H1 (cell line): ENCODE measurements around the gene KRT9. TPM values are rescaled to one million over a fixed set of nuclear protein-coding genes. Genes with fewer than 3 reads are reported as not detected.

Experiments used
- CTCF ChIA-PET: fragments of 300-600 bp; sonication (Branson Sonifier 250); formaldehyde crosslinking; loops from one replicate; lab custom pipeline; 2021; ENCODE audit not compliant: partially characterized antibody; lab: Charles Lee
- POLR2A ChIA-PET: fragments of 300-600 bp; sonication (Branson Sonifier 250); formaldehyde crosslinking; loops from one replicate; lab custom pipeline; 2021; ENCODE audit warnings: inconsistent platforms; ENCODE audit not compliant: partially characterized antibody; lab: Charles Lee
- DNase-seq, 2 experiments: peaks; one replicate each; pipeline versions ENCODE4 v3.0.0 to v3.0.0-alpha.2; 2010 to 2022; ENCODE audit warnings: low spot score in 2 of 2, low read depth in 1 of 2, mixed read lengths in 1 of 2
- FAIRE-seq: peaks from 2 replicates; lab custom pipeline; 2011; peaks lifted over from hg19 to GRCh38; lab: Jason Lieb, UNC
- H2AFZ ChIP-seq: 2 replicates; pipeline ENCODE4 v1.8.1; 2012; ENCODE audit warnings: low read length, inconsistent platforms
- H2AK5ac ChIP-seq: 2 replicates; pipeline ENCODE4 v1.6.1; 2013; ENCODE audit warnings: low read depth, low read length
- H2BK120ac ChIP-seq: replicated peaks from 2 replicates; pipeline ENCODE3; 2013; ENCODE audit warnings: low read depth, low read length, inconsistent platforms
- H2BK12ac ChIP-seq: 2 replicates; pipeline ENCODE4 v1.6.1; 2013; ENCODE audit warnings: low read depth, low read length
- H2BK15ac ChIP-seq: 2 replicates; pipeline ENCODE4 v1.6.1; 2013; ENCODE audit warnings: low read length
- H2BK20ac ChIP-seq: 2 replicates; pipeline ENCODE4 v1.6.1; 2013; ENCODE audit warnings: low read length
- H2BK5ac ChIP-seq: 2 replicates; pipeline ENCODE4 v1.6.1; 2013; ENCODE audit warnings: low read depth, low read length
- H3K14ac ChIP-seq: 2 replicates; pipeline ENCODE4 v1.6.1; 2013; ENCODE audit warnings: inconsistent platforms; ENCODE audit not compliant: insufficient read length
- H3K18ac ChIP-seq: 2 replicates; pipeline ENCODE4 v1.6.1; 2013; ENCODE audit warnings: low read length; ENCODE audit errors: extremely low read depth
- H3K23ac ChIP-seq: 2 replicates; pipeline ENCODE4 v1.6.1; 2013; ENCODE audit warnings: inconsistent platforms; ENCODE audit not compliant: insufficient read length
- H3K23me2 ChIP-seq: 2 replicates; pipeline ENCODE4 v1.6.1; 2013; ENCODE audit warnings: low read depth, low read length
- H3K27ac ChIP-seq: 2 replicates; pipeline ENCODE4 v1.6.1; 2011; ENCODE audit warnings: low read depth, low read length, inconsistent platforms
- H3K27me3 ChIP-seq, 4 experiments: replicated peaks in 1 of 4; 1 replicate in 1 of 4; 2 replicates in 3 of 4; pipeline versions ENCODE4 v1.6.1 to v1.8.1; 2011 to 2013; ENCODE audit warnings: low read length in 3 of 4, mild to moderate bottlenecking in 3 of 4, inconsistent platforms in 2 of 4, mixed read lengths in 2 of 4, moderate library complexity in 1 of 4; ENCODE audit not compliant: control insufficient read depth in 3 of 4, insufficient read depth in 3 of 4; ENCODE audit errors: extremely low read depth in 1 of 4
- H3K36me3 ChIP-seq, 4 experiments: 2 replicates each; pipeline versions ENCODE4 v1.6.1 to v1.8.1; 2011 to 2013; ENCODE audit warnings: mild to moderate bottlenecking in 4 of 4, low read length in 3 of 4, moderate library complexity in 2 of 4, control low read depth in 1 of 4, inconsistent platforms in 1 of 4; ENCODE audit not compliant: insufficient read depth in 4 of 4, control insufficient read depth in 2 of 4
- H3K4ac ChIP-seq: replicated peaks from 2 replicates; pipeline ENCODE3; 2013; ENCODE audit warnings: low read length, low read depth, mixed read lengths, inconsistent platforms; ENCODE audit not compliant: insufficient read length
- H3K4me1 ChIP-seq, 4 experiments: replicated peaks in 1 of 4; 1 replicate in 1 of 4; 2 replicates in 3 of 4; pipeline versions ENCODE4 v1.6.1 to v1.8.1; 2011 to 2013; ENCODE audit warnings: low read length in 3 of 4, inconsistent platforms in 2 of 4, mixed read lengths in 1 of 4; ENCODE audit not compliant: insufficient read depth in 4 of 4, control insufficient read depth in 3 of 4
- H3K4me2 ChIP-seq, 2 experiments: 2 replicates each; pipeline versions ENCODE4 v1.6.1 to v1.8.1; 2011 to 2013; ENCODE audit warnings: low read depth in 2 of 2, low read length in 2 of 2, control low read depth in 1 of 2, inconsistent platforms in 1 of 2, mild to moderate bottlenecking in 1 of 2; ENCODE audit not compliant: insufficient read depth in 1 of 2
- H3K4me3 ChIP-seq, 4 experiments: fragments of 200-600, 300-600 bp in 1 of 4; sonication (generic), shearing (Covaris generic), sonication (Bioruptor Twin) in 1 of 4; 2 replicates each; pipeline versions ENCODE4 v1.5.1 to v1.8.1; 2011 to 2016; ENCODE audit warnings: low read length in 4 of 4, low read depth in 3 of 4, control low read depth in 2 of 4, inconsistent platforms in 2 of 4, mild to moderate bottlenecking in 2 of 4, mixed read lengths in 1 of 4, moderate library complexity in 1 of 4; ENCODE audit not compliant: insufficient read depth in 2 of 4; ENCODE audit errors: extremely low read depth in 1 of 4
- H3K56ac ChIP-seq: replicated peaks from 2 replicates; pipeline ENCODE3; 2013; ENCODE audit warnings: low read depth, mild to moderate bottlenecking, mixed read lengths, low read length, inconsistent platforms; ENCODE audit not compliant: insufficient read length
- H3K79me1 ChIP-seq: 2 replicates; pipeline ENCODE4 v1.6.1; 2013; ENCODE audit warnings: low read depth, low read length, control low read depth
- H3K79me2 ChIP-seq, 2 experiments: 2 replicates each; pipeline versions ENCODE4 v1.6.1 to v1.8.1; 2012 to 2013; ENCODE audit warnings: low read length in 2 of 2, mild to moderate bottlenecking in 2 of 2, inconsistent platforms in 1 of 2; ENCODE audit not compliant: insufficient read depth in 2 of 2, control insufficient read depth in 1 of 2
- H3K9ac ChIP-seq, 4 experiments: replicated peaks in 1 of 4; 1 replicate in 1 of 4; 2 replicates in 3 of 4; pipeline versions ENCODE4 v1.6.1 to v1.8.1; 2011 to 2013; ENCODE audit warnings: low read depth in 3 of 4, low read length in 3 of 4, control low read depth in 2 of 4, mild to moderate bottlenecking in 2 of 4, moderate library complexity in 2 of 4, inconsistent platforms in 1 of 4; ENCODE audit errors: extremely low read depth in 1 of 4
- H3K9me3 ChIP-seq, 2 experiments: 2 replicates each; pipeline versions ENCODE4 v1.6.1 to v1.8.1; 2012 to 2013; ENCODE audit warnings: mild to moderate bottlenecking in 2 of 2, moderate library complexity in 2 of 2, control low read depth in 1 of 2, inconsistent platforms in 1 of 2, low read depth in 1 of 2, low read length in 1 of 2, mixed read lengths in 1 of 2; ENCODE audit not compliant: insufficient read depth in 2 of 2
- H4K20me1 ChIP-seq, 2 experiments: replicated peaks in 1 of 2; 2 replicates each; pipeline versions ENCODE3 to v1.8.1; 2011 to 2013; ENCODE audit warnings: inconsistent platforms in 2 of 2, low read length in 2 of 2, mild to moderate bottlenecking in 1 of 2; ENCODE audit not compliant: insufficient read depth in 2 of 2, control insufficient read depth in 1 of 2
- H4K5ac ChIP-seq: 2 replicates; pipeline ENCODE4 v1.6.1; 2013; ENCODE audit warnings: low read length, low read depth, mixed read lengths, inconsistent platforms; ENCODE audit not compliant: insufficient read length
- H4K8ac ChIP-seq: 2 replicates; pipeline ENCODE4 v1.8.0; 2013; ENCODE audit warnings: mild to moderate bottlenecking, moderate library complexity, low read length, inconsistent platforms; ENCODE audit not compliant: insufficient read depth; ENCODE audit errors: extremely low read depth
- H4K91ac ChIP-seq: replicated peaks from 2 replicates; pipeline ENCODE3; 2013; ENCODE audit warnings: low read length, mixed read lengths, inconsistent platforms; ENCODE audit not compliant: insufficient read length
- TEAD4 ChIP-seq: IDR thresholded peaks from 2 replicates; pipeline ENCODE4 v1.6.1; 2012; ENCODE audit warnings: low read depth, low read length, inconsistent platforms, mixed read lengths
- WGBS, 2 experiments: shearing (Covaris generic) in 1 of 2; methylation state at CpG; one replicate each; pipeline versions ENCODE4 v1.1.6 to v1.1.7; 2013 to 2015; ENCODE audit warnings: low lambda C conversion rate in 2 of 2, mixed read lengths in 2 of 2, inconsistent platforms in 1 of 2, low coverage in 1 of 2, missing lambda C conversion rate in 1 of 2; ENCODE audit not compliant: insufficient replicate concordance in 2 of 2, insufficient coverage in 1 of 2, insufficient read length in 1 of 2; ENCODE audit errors: extremely low coverage in 1 of 2, missing lambda C conversion rate in 1 of 2; 5-methylcytosine and 5-hydroxymethylcytosine counted together
- polyA plus RNA-seq, 7 experiments: library from polyadenylated mRNA; depleted of rRNA in 3 of 7; stranded (reverse) in 5 of 7; unstranded in 2 of 7; fragments of >200 nt in 5 of 7; fragments of 200-250 nt in 2 of 7; gene quantifications; 1 replicate in 5 of 7; 2 replicates in 1 of 7; 4 replicates in 1 of 7; pipeline versions ENCODE4 v1.2.1 to v1.2.3, GENCODE V29; 2011 to 2013; ENCODE audit warnings: missing spikeins in 2 of 7, mixed read lengths in 2 of 7
- total RNA-seq: library from RNA; stranded (reverse); fragmentation: NEBNext Ultra II Directional; extraction: Animal tissue kit (Norgen Biotek cat#: 25700); gene quantifications from 2 replicates; pipeline ENCODE4 v1.2.1, GENCODE V29; 2021

The KRT9 gene
- total and polyA plus RNA-seq, 2 of the 8 experiments (the other 6 are each of a cell fraction or from before 2014, with no cell fraction given): not detected

DNA sequence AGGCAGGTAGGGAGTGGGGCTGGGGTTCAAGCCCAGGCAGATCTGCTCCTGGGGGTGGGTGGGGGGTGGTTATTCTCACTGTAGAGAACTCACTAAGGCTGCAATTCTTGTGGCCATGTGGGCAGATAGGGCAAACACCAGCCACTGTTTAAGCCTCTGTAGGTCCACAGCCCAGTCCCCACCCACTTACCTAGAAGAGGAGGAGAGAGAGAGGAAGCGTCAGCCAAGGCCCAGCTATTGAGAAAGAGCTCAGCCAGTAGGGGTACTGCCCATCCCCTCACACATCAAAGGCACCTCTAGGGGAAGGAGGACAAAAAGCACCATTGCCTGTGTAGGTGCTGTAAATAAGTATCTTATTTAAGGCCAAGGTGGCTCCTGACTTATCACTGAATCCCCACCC, 27.8 kb upstream of the KRT9 start:
- TF ChIP-seq TEAD4: no peak
- Histone ChIP-seq H2AFZ (no peak overlapping the region), H2BK12ac (no peak overlapping the region), H2BK120ac (no peak overlapping the region), H2BK5ac (no peak overlapping the region), H3K4me2 (no peak overlapping the region), H3K27ac (no peak overlapping the region), H2AK5ac (no peak overlapping the region), H4K5ac (no peak overlapping the region), H3K56ac (no peak overlapping the region), H3K4ac (no peak overlapping the region), H3K79me1 (no peaks in the 10 kb centered on the region), H3K79me2 (no peaks in the 10 kb centered on the region), H3K4me1 (no peaks in the 10 kb centered on the region), H3K9me3 (no peaks in the 10 kb centered on the region), H3K27me3 (no peaks in the 10 kb centered on the region), H3K23ac (no peak overlapping the region), H3K18ac (no peak overlapping the region), H3K14ac (no peak overlapping the region), H3K36me3 (no peaks in the 10 kb centered on the region), H3K4me3 (no peak overlapping the region), H2BK20ac (no peak overlapping the region), H2BK15ac (no peak overlapping the region), H4K91ac (no peak overlapping the region), H4K8ac (no peak overlapping the region), H3K9ac (no peak overlapping the region), H4K20me1 (peaks cover 0 to 2% of the 10 kb centered on the region in 2 experiments), H3K23me2 (peaks cover 15% of the 10 kb centered on the region; the same call in 1 of the 2 replicates)
- WGBS, 2 experiments: 60% methylated on average over 1 of the region's 1 CpG; no CpG with 5 or more reads in 1 of the 2 experiments
- ChIA-PET POLR2A (interaction anchor here (1.9 kb wide), 1 partner anchor 71 kb away, joined by 5 read pairs; the partner anchor contains the start of gene KRT19), CTCF (interaction anchor here (0.7 to 5.0 kb wide), 5 partner anchors 10 to 212 kb away, joined by 3 to 23 read pairs (median 5); no protein-coding TSS in a partner anchor)
- DNase-seq (no peak), FAIRE-seq (no peak)
